ENCODE results near the gene NYNRIN.

GRCh38 chr14:24388474-24389179 is 10.2 kb upstream of the NYNRIN start:
- TF ChIP-seq CTCF (IDR thresholded peaks at IDR 0.05) (no peak), ZFX (IDR thresholded peaks at IDR 0.05; ENCODE audit: borderline replicate concordance) (no peak)
